ENCODE results near the gene FILIP1L.

- no peak for TF ChIP-seq CTCF (optimal IDR thresholded peaks at IDR 0.05 in 1 of 3, IDR thresholded peaks at IDR 0.05 in 1 of 3, conservative IDR thresholded peaks at IDR 0.05 in 1 of 3; ENCODE audit: extremely low read depth in 1 of 3, insufficient read depth in 2 of 3, low read length in 3 of 3)
- no peak for TF ChIP-seq EZH2 (IDR thresholded peaks at IDR 0.05; ENCODE audit: low read length)
These were observed 166.9 kb downstream of the FILIP1L start for GRCh38 chr3:99947356-99947755.

All from keratinocyte (primary cell).